HepG2 (cell line): ENCODE results near the gene KATNBL1.

Experiments
- BCL6 ChIP-seq: IDR thresholded peaks from 2 replicates; pipeline ENCODE4 v1.6.1; 2016; ENCODE audit warnings: missing genetic modification reagents, missing compliant biosample characterization
- DPF2 ChIP-seq: sonication (generic); formaldehyde crosslinking; IDR thresholded peaks from 2 replicates; pipeline ENCODE4 v1.4.0; 2020; ENCODE audit warnings: mild to moderate bottlenecking, low read depth, missing genetic modification reagents, borderline replicate concordance
- MYNN ChIP-seq: sonication (generic); formaldehyde crosslinking; IDR thresholded peaks from 2 replicates; pipeline ENCODE4 v1.4.0; 2020; ENCODE audit warnings: mild to moderate bottlenecking, low read depth, missing genetic modification reagents
- RAD21 ChIP-seq: fragments of 450-650 bp; formaldehyde crosslinking; IDR thresholded peaks from 2 replicates; pipeline ENCODE4 v1.5.0; 2020; ENCODE audit warnings: mild to moderate bottlenecking
- RARA ChIP-seq: IDR thresholded peaks from 2 replicates; pipeline ENCODE4 v1.6.1; 2016; ENCODE audit warnings: missing genetic modification reagents, missing compliant biosample characterization
- SIN3A ChIP-seq: IDR thresholded peaks from 2 replicates; pipeline ENCODE4 v1.6.1; 2011; ENCODE audit warnings: low read depth, mild to moderate bottlenecking, control low read depth, low read length, borderline replicate concordance
- SRSF9 ChIP-seq: fragments of 200-400 bp; formaldehyde crosslinking; IDR thresholded peaks from 2 replicates; pipeline ENCODE4 v1.6.1; 2018; ENCODE audit warnings: borderline replicate concordance, mild to moderate bottlenecking, low read depth, low read length; ENCODE audit not compliant: insufficient read depth, poor library complexity, severe bottlenecking
- ZNF432 ChIP-seq: sonication (generic); formaldehyde crosslinking; IDR thresholded peaks from 2 replicates; pipeline ENCODE4 v1.5.0; 2020; ENCODE audit warnings: missing genetic modification reagents, mild to moderate bottlenecking, borderline replicate concordance
- ZNF644 ChIP-seq: IDR thresholded peaks from 2 replicates; pipeline ENCODE4 v1.6.1; 2016; ENCODE audit warnings: low read depth
- ZSCAN30 ChIP-seq: sonication (generic); formaldehyde crosslinking; IDR thresholded peaks from 2 replicates; pipeline ENCODE4 v1.5.0; 2020; ENCODE audit warnings: mild to moderate bottlenecking, missing genetic modification reagents
- TF ChIP-seq, protein P1 (sequence below): sonication (generic); formaldehyde crosslinking; IDR thresholded peaks from 2 replicates; pipeline ENCODE4 v1.5.0; 2020; ENCODE audit warnings: mild to moderate bottlenecking, missing genetic modification reagents, moderate library complexity

GRCh38 chr15:34116620-34117019 lies 93.3 kb downstream of the KATNBL1 start:
- TF ChIP-seq RARA (CRISPR knock-in tag), result no peak
- TF ChIP-seq, protein P1, sequence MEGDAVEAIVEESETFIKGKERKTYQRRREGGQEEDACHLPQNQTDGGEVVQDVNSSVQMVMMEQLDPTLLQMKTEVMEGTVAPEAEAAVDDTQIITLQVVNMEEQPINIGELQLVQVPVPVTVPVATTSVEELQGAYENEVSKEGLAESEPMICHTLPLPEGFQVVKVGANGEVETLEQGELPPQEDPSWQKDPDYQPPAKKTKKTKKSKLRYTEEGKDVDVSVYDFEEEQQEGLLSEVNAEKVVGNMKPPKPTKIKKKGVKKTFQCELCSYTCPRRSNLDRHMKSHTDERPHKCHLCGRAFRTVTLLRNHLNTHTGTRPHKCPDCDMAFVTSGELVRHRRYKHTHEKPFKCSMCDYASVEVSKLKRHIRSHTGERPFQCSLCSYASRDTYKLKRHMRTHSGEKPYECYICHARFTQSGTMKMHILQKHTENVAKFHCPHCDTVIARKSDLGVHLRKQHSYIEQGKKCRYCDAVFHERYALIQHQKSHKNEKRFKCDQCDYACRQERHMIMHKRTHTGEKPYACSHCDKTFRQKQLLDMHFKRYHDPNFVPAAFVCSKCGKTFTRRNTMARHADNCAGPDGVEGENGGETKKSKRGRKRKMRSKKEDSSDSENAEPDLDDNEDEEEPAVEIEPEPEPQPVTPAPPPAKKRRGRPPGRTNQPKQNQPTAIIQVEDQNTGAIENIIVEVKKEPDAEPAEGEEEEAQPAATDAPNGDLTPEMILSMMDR, result no peak
- no peak for TF ChIP-seq ZNF432
- TF ChIP-seq MYNN (CRISPR knock-in tag), result no peak
- TF ChIP-seq ZSCAN30 (CRISPR knock-in tag), result no peak
- no peak for TF ChIP-seq SIN3A
- no peak for TF ChIP-seq BCL6 (CRISPR knock-in tag)
- no peak for TF ChIP-seq SRSF9
- no peak for TF ChIP-seq RAD21 (CRISPR knock-in tag)
- TF ChIP-seq DPF2, result no peak
- no peak for TF ChIP-seq ZNF644 (CRISPR knock-in tag)
